ENCODE measurements around the gene GPR63.

Gene GPR63, protein sequence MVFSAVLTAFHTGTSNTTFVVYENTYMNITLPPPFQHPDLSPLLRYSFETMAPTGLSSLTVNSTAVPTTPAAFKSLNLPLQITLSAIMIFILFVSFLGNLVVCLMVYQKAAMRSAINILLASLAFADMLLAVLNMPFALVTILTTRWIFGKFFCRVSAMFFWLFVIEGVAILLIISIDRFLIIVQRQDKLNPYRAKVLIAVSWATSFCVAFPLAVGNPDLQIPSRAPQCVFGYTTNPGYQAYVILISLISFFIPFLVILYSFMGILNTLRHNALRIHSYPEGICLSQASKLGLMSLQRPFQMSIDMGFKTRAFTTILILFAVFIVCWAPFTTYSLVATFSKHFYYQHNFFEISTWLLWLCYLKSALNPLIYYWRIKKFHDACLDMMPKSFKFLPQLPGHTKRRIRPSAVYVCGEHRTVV

DNA sequence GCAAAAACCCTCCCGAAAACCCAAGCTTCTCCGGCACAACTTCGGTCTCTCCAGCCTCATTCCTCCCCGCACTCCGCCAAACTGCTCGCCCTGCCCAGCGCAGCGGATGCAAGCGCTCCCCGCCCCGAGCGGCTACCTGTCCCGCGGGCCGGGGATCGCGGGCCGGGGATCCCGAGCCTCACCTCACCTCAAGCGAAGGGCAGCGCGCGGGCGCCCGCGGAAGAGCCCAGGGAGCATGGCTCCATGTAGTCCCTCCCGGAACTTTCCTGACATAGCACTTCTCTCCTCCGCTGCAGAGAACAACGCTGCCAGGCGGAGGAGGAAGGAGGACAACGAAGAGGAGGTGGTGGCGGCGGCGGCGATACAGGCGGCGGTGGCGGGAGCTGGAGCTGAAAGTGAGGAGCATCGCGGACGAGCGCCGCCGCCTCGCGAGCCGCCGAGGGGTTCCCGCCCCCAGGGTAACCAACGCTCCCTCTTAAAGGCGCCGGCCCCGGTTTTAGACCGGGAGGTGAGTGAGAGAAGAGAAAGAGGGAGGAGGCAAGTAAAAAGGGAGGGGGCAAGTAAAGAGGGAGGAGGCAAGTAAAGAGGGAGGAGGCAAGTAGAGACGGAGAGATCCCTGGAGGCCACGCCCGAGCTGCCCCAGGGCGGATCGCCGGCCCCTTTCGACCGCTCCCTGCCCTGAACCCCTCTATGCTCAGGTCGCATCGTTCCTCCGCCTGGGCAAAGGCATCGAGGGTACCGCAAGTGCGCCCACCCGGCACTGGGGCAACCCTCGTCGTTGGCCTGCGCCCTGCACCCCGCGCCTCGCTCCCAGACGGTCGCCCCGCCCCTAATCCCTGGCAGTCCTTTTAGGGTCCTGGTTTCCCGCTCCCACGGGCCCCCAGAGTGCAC, at the start of gene GPR63:
Gene GPR63 (minus strand): TSS at position 397 of the 891 bp plus-strand sequence. CDS start 37,746 bp downstream, outside the sequence.
- peak; percentile 58 for DNase-seq

DNA sequence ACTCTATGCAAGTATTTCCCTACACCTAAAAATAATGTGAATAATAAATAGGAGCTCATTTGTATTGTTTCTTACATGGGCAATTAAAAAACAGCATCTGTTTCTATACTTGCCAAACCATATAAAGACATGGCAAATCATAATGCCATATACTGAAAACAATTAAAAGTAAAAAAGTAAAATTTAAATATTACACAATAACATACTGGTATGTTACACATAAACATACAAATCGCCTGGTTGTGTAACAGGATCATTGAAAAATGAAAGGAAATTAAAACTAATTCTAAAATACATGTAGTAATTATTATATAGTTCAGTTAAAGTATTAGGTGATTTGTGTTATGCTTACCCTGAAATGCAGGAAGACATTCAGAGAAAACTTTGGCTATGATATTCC, 49.2 kb upstream of the GPR63 start:
- DNase-seq: no peak

DNA sequence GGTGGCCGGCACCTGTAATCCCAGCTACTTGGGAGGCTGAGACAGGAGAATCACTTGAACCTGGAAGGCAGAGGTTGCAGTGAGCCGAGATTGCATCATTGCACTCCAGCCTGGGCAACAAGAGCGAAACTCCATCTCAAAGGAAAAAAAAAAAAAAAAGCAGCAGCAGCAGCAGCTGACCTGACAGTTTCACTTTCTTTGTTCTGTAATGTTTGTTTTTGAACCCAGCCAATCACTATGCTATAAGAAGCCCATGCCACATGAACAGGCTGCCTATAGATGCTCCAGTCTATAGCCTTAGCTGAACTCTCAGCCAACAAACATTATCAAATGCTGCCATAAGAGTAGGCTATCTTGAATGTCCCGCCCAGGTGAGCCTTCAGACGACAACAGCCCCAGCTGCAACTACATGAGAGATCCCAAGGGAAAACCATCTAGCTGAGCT, 47.9 kb upstream of the GPR63 start:
- peak; percentile 93 for DNase-seq

DNA sequence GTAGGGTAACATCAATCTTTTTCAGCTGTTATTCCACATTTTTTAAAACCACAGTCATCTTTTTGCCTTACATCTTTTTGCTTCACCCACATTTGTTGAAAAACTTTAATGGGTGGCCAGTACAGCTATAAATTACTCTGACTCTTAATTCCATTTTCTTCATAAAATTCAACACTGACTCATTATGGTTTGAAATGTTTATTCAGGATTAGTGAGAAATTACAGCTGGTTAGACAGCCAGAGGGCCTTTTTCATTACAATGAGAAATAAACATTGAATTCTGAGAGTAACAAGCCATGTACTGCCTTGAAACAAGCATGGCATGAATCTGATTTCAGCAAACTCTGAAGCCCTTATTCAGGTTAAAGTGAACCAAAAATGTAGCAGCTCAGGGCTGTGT, 40.9 kb upstream of the GPR63 start:
- no peak for DNase-seq

DNA sequence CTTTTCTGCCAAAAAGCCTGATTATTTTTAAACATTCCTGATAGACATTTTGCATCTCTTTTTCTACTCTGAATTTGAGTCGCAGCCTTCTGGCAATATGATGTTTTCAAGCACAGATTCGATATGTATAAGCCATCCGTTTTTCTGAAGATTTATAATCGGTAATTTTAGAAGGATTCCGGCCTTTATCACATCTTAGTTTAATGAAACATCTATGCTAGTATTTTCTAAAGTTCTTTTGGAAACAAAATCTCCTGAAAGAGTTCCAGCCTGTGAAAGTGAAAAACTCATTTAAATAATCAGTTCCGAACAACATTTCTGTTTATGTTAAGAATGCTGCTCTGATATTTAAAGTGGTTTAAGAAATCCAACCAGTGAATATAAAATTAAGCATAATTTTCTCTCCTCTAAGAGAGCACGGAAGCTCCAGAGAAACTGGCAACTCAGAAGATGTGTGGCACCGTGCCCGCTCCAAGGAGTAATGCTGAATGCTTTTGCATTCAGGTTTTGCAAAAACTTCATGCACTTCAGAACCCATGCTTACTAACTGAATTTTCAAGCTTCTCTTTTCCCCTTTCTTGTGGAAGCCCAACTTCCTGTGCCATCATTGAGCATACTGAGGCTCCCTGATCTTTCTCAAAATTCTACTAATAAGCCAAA, 39.7 kb upstream of the GPR63 start:
- no peak for DNase-seq

DNA sequence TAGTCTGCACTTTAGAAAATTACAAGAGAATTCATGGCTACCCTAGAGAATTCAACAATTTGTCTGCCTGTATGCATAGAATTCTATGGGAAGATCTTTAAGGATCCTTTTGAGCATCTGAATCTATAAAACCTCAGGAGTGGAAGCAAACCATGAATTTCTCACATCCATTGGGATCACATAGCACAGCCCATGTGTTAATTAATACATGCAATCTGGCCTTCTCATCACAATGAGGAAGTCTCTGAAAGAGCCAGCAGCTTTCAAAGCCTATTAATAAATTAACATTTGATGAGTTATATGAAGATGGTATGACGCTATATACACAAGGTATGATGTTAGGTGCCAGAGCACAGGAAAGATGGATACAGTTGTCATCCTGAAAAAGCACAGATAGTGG, 35.7 kb upstream of the GPR63 start:
- DNase-seq: peak; percentile 15

DNA sequence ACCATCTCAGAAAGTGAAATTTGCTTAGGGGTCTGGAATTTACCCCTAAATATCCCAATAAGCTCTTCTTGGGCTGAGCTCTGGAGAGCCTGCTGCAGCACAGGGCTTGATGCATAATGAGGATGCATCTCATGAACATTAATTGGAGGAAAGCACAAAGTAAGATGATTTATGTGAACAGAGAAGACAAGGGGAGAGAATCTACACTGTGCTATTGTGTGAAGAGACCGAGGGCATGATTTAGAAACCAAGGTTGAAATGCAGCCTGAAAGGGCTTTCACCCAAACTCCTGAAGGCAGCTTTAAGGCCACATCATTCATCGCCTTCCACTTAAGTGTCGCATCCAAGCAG, 27.8 kb upstream of the GPR63 start:
- no peak for DNase-seq

DNA sequence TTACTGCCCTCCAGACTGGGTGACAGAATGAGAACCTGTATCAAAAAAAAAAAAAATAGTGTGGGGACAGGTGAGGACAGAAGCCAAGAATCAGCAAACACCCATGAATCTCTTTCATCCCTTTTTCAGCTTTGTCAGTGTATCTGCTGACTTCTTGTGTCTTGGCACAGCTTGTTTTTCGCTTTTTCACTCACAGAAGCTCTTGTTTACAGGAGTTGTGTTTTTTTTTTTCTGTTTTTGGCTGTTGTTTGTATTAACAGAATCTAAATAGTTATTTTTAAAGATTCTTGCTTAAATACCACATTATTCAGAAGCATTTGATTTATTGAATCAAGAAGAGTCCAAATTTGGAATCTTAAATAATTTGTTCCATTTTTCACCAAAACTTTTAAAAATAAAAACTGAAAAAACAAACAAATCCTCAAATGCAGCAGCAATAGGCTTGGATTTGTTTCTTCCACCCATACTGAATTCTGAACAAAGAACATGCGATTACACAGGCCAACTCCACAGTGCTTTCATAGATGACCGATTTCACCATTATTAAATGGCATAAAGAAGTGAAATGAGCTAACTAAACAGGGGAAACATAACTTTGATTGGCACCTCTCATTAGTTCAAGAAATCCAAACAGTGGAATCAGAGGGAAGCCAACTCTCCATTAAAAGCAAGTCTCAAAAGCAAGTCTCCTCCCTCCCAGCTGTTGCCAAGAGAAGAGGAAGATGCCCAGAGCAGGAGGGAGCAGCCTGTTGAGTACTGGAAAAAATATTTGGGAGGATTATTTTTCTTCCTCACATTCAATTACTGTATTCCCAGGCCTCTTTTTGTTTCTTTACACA, 27.2 kb upstream of the GPR63 start:
- DNase-seq: peak; percentile 65

DNA sequence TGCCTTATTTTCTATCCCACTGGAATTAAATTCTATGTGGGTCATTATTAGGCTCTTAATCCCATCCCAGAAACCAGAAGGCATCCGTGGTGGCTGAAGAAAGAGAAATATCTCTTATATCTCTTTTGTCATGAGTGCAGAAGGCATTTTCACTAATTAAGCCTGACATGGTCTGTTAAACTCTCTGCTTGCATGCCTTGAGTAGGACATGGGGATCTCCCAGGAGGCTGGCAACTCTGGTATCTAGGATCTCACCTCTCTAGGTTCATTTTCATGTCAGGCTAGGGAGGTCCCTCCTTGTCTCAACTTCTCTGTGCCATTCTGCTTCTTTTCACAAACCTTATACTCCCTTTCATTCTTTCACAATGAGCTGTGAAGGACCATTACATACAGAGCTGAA, 25.3 kb upstream of the GPR63 start:
- peak; percentile 40 for DNase-seq

DNA sequence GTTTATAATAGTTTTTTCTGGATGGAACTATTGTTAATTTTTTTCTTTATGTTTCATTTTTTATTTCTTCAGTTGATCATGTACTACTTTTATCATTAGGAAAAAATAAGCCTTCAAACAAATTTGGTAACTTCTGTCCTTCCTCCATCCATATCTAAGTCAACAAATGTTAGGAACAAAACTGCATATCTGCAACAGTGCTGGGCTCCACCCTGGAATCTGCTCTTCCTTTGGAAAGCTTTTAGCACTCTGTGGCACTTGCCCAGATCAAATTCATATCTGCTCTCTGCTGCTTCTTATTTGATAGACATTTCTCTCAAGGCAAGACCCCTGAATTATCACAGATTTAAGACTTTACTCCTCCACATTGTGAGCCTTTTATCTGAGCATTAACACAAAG, 24.3 kb upstream of the GPR63 start:
- DNase-seq: no peak

DNA sequence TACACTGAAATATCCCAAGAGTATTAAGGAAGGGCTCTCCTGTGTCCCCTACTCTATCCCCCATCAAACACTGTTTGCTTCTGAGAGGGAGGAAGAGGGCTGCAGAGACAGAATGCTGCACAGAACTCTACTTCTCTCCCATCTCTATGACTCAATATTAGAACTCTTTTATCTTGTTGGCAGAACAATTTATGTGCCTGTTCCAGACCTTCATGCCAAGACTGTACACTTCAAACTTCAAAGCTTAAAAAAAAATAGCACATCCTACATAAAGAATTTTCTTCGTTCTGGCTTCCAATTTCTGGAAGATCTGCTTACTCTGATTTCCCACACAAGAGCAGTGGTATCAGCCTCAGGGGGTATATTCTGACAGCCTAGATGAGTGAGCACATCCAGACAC, 19.6 kb upstream of the GPR63 start:
- DNase-seq: no peak

DNA sequence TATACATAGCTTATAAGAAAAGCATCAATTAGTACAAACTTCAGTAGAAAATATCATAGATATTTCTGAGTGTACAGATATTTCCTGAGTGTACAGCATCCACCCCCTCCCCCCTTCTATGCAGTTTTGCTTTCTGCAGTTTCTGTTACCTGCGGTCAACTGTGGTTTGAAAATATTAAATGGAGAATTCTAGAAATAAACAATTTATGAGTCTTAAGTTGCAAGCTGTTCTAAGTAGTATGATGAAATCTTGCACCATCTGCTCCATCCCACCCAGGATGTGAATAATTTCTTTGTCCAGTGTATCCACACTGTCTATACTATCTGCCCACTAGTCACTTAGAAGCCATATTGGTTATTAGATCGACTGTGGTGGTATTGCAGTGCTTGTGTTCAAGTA, 15.8 kb upstream of the GPR63 start:
- DNase-seq: no peak

DNA sequence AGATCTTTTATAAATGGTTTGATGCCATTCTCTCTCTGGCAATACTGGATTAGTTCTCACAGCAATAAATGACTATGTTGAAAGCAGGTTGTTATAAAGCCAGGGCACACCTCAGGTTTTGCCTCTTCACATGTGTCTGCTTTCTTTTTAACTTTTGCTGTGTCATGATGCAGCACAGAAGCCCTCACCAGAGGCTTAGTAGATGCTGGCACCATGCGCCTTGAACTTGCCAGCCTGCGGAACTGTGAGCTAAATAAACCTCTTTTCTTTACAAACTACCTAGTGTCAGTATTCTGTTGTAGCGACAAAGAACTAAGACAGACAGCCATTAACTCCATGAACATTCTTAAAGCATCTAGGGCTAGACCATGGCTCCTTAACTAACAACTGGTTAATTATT, 15.3 kb upstream of the GPR63 start:
- DNase-seq: no peak

DNA sequence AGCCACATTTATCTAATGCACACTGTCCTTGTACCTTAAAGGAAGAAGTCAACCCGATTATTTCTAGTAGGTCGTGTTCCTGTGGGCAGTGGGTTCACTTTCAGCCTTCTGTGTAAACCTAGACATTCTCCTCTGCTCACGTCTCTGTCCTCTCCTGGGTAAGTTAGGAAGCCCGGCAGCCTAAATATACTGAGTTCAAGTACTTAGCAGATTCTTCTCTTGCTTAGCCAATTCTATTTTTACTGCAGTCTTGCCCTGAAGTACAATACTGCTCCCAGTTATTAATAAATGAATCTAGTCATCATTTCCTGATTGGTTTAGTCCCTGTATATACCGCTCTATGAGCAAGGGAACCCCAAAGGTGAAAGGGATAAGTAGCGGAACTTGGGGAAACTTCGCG, 14.6 kb upstream of the GPR63 start:
- DNase-seq: no peak

DNA sequence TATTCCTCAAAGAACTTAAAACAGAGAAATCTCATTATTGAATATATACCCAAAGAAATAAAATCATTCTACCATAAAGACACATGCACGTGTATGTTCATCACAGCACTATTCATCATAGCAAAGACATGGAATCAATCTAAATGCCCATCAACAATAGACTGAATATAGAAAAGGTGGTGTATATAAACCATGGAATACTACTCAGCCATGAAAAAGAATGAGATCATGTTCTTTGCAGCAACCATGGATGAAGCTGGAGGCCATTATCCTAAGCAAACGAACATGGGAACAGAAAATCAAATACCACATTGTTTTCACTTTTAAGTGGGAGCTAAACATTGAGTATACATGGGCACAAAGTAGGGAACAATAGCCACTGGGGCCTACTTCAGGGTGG, 12.3 kb upstream of the GPR63 start:
- no peak for DNase-seq

DNA sequence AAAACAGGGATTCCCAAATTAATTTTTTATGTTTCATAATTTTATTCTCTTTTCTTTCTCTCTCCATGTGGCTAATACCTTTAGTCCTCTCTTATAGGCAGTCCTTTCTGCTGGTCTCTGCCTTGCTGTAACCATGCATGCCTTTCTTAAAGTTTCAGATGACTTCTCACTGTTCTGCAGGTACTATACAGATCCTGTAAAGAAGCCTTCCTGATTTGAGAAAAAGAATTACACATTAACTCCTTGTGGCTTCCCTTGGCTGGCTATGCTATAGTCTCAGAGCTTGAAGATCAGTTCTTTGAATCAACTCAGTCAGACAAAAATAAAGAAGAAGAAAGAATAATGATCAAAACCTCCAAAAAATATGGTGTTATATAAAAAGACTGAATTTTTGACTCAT, 7.3 kb upstream of the GPR63 start:
- DNase-seq: no peak

DNA sequence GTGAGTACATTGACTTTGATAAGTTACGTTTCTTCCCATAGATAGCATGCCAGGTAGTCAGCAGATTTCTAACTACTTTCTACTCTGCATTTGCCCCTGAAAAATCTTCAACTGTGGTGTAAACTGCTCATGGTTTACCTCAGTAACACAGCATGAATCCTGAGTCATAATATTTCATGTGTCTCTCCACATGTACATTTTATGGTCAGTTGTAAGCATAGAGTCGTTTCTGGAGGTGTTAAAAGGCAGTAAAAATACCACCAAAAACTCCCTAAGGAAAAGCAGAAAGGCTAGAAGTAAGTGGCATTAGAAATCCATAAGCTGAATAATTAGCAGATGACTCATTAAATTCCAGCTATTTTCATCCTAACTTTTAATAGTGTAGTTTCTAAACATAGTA, 4.1 kb upstream of the GPR63 start:
- no peak for DNase-seq

DNA sequence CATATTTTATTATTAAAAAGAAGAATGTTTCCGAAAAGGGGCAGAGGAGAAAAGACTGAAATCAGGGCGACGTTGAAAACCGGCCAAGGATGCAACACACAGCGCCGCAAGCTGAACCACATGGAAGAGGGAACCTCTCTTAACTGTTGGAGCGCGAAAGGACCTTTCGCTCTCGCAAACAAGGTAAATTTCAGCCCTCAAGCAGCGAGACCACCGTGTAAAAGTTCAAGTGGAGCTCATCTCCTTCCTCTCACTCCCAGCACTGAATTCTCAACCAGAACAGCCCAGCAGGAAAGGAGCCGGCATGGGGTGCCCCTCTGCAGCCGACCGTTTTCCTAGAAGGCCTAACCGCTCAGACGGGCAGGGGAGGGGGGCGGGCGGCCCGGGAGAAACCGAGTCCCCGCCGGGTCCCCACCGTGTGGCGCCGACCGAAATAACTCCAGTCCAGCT, 621 bp downstream of the GPR63 start:
- DNase-seq: peak; percentile 47

DNA sequence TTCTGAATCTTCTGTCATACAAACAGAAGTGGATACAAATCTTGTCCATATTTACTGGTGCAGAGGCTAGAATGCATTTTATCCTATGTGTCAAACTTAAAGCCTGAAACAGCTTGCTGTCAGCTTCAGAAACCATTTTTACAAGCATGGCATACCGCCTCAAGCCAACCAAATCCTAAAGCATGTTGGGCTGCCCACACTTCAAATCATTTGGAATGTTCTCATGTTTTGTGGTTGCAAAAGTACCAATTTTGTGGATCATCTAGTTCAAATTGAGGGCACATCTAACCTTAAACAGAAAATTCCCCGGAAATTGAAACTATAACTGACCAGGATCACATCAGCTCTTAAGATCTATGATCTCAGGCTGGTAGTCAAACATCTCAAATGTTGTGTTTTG, 3.2 kb downstream of the GPR63 start:
- DNase-seq: no peak

DNA sequence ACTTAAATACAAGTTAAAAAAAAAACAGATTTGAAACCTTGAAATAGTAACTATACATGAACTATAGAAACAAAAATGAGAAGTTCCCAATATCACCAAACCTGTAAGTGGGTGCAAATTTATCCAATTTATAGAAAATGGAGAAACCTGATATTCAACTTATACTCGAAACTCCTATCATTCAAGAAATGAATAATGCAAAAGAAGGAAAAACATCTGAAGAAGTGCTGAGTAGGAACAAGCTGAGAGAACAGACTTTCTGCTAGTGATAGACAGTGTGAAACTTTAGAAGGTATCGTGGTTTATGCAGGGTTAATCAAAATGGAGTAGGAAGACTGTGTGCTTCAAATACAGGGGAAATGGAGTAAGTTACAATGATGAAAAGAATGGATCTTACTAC, 4.5 kb downstream of the GPR63 start:
- no peak for DNase-seq

DNA sequence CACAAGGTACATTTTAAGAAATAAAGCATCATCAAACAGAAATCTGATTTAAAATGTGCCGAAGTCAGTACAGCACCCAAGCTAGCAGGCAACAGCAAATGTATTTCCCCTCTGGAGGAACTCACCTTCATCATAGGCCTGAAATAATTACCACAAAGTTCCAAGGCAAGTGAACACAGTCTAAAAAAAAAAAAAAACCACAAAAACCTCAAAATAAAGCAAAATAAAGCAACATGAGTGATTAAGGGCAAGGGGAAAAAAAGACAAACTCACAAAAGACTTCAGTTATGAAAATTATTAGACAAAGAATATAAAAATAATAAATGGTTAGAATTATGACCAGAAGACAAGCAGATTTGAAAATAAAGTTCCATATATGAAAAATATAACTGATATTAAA, 10.4 kb downstream of the GPR63 start:
- DNase-seq: no peak

DNA sequence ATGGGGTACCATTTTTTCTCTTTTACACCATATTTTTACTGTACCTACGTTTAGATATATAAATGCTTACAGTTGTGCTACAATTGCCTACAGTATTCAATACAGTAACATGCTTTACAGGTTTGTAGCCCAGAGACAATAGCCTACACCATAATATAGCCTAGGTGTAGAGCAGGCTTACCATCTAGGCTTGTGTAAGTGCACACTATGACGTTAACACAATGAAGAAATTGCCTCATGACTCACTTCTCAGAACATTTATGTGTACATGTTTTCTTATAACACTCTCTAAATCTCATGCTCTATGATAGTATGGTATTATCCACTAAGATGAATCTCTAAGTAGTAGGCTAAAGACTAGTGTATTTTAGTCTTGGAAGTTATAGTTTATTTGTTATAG, 13.5 kb downstream of the GPR63 start:
- DNase-seq: no peak

DNA sequence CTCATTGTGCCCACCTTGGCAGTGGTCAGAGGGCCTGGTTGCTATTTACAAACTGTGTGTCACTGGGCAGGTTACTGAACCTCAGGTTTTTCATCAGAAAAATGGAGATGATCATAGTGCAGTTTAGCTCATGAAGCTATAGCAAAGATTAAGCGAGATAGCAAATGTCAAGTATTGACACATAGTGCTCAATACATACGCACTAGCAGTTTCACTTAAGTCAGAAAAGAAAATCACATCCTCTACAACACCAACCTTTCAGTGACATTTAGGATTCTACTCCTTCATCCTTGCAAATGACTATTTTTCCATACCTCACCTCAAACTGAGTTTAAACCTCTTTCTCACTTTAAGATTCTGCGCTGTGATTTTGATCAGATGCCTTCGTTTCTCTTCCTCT, 16.2 kb downstream of the GPR63 start:
- DNase-seq: no peak

All from NCI-H2171 (cell line).